ENCODE measurements around the gene BDH1. TPM values are rescaled to one million over a fixed set of nuclear protein-coding genes. Genes with fewer than 3 reads are reported as not detected.
"Not testable (repeated sequence)": the region's sequence is repeated elsewhere in the genome, so short reads cannot be mapped to it uniquely, and the experiment has no call there.

BDH1 gene
- polyA plus RNA-seq, 1 donor (not counting 4 experiments of a cell fraction or from before 2014, with no cell fraction given), result 30.2 TPM

GRCh38 chr3:197571074-197571879 lies 15.5 kb upstream of the BDH1 start:
- H3K27me3 ChIP-seq (ENCODE audit: control insufficient read depth, extremely low read depth, insufficient read depth, low read length); H3K9me3 ChIP-seq (ENCODE audit: control insufficient read depth, low read depth, low read length); H3K4me3 ChIP-seq (ENCODE audit: control insufficient read depth in 2 of 3, extremely low read depth in 1 of 3, insufficient read depth in 2 of 3, low read depth in 1 of 3, low read length in 3 of 3); H2AFZ ChIP-seq (ENCODE audit: control insufficient read depth, low read length); H4K20me1 ChIP-seq (ENCODE audit: control insufficient read depth, extremely low read depth, insufficient read depth, low read length); H3K9me1 ChIP-seq (ENCODE audit: control insufficient read depth, extremely low read depth, insufficient read depth, low read length); DNase-seq (ENCODE audit: low read depth, low spot score); FAIRE-seq; H3K79me2 ChIP-seq (ENCODE audit: control insufficient read depth, insufficient read depth, low read length); H3K36me3 ChIP-seq (ENCODE audit: control insufficient read depth in 2 of 2, extremely low read depth in 1 of 2, insufficient read depth in 2 of 2, low read length in 2 of 2); dilution Hi-C loops (cut with MboI; ENCODE audit: extremely low pct_ligation_motif_present, low sequenced_read_pairs); H3K9ac ChIP-seq (ENCODE audit: control insufficient read depth, extremely low read depth, insufficient read depth, low read length); H3K27ac ChIP-seq (ENCODE audit: control insufficient read depth, insufficient read depth, low read length); H3K4me2 ChIP-seq (ENCODE audit: control insufficient read depth, extremely low read depth, insufficient read depth, low read depth, low read length); H3K4me1 ChIP-seq (ENCODE audit: control insufficient read depth, extremely low read depth, insufficient read depth, low read length): not testable (repeated sequence)

- H3K4me2 ChIP-seq (ENCODE audit: control insufficient read depth, extremely low read depth, insufficient read depth, low read depth, low read length); H4K20me1 ChIP-seq (ENCODE audit: control insufficient read depth, extremely low read depth, insufficient read depth, low read length); H3K36me3 ChIP-seq (ENCODE audit: control insufficient read depth in 2 of 2, extremely low read depth in 1 of 2, insufficient read depth in 2 of 2, low read length in 2 of 2); H2AFZ ChIP-seq (ENCODE audit: control insufficient read depth, low read length); H3K27me3 ChIP-seq (ENCODE audit: control insufficient read depth, extremely low read depth, insufficient read depth, low read length); DNase-seq (ENCODE audit: low read depth, low spot score); H3K4me3 ChIP-seq (ENCODE audit: control insufficient read depth in 2 of 3, extremely low read depth in 1 of 3, insufficient read depth in 2 of 3, low read depth in 1 of 3, low read length in 3 of 3); H3K4me1 ChIP-seq (ENCODE audit: control insufficient read depth, extremely low read depth, insufficient read depth, low read length); FAIRE-seq; H3K27ac ChIP-seq (ENCODE audit: control insufficient read depth, insufficient read depth, low read length); H3K9me1 ChIP-seq (ENCODE audit: control insufficient read depth, extremely low read depth, insufficient read depth, low read length); H3K9me3 ChIP-seq (ENCODE audit: control insufficient read depth, low read depth, low read length); H3K79me2 ChIP-seq (ENCODE audit: control insufficient read depth, insufficient read depth, low read length); dilution Hi-C loops (cut with MboI; ENCODE audit: extremely low pct_ligation_motif_present, low sequenced_read_pairs); H3K9ac ChIP-seq (ENCODE audit: control insufficient read depth, extremely low read depth, insufficient read depth, low read length): not testable (repeated sequence)
Measured at GRCh38 chr3:197569433-197569832, 13.7 kb upstream of the BDH1 start.

DNA sequence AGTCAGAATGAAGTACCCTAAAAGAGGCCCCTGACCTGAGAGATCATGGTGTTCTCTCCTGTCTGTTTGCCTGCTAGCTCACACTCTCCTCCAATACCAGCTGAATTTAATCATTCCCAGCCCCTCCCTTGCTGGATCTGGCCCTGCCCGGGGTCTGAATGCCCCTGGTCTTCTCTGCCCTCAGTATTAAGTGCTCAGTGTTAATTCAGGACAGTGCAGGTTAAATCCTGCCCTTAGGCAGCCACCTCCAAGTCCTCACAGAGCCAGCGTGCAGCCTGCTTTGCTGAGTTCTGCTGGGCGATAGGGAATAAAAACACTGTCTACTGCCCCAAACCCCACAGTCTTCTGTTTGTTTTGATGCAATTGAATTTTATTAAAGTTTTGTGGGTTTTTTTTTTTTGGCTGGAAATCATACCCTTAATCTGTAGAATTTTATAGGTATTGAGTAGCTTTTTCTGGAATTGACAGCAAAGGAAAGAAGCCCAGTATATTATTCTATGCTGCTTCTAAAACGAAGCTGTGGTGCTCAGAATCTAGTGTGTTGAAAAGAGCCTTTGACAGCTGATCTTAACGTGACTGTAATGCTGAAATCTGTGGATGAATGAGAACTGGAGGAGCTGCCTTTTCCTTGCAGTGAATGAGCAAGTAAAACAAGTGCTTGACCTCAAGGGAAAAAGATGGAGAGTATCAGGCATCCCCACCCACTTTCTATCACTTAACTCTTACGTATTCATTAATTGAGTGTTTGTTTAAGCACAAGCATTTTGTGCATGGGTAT lies 12.3 kb upstream of the BDH1 start:
- H3K4me1 ChIP-seq (ENCODE audit: control insufficient read depth, extremely low read depth, insufficient read depth, low read length), result no peaks in the 10 kb centered on the region
- H2AFZ ChIP-seq (ENCODE audit: control insufficient read depth, low read length), result no peak overlapping the region
- peaks cover 4% of the 10 kb centered on the region for H3K27me3 ChIP-seq (ENCODE audit: control insufficient read depth, extremely low read depth, insufficient read depth, low read length)
- FAIRE-seq (no peak), DNase-seq (ENCODE audit: low read depth, low spot score) (no peak)
- H3K4me2 ChIP-seq (ENCODE audit: control insufficient read depth, extremely low read depth, insufficient read depth, low read depth, low read length), result no peak overlapping the region
- H3K9me3 ChIP-seq (ENCODE audit: control insufficient read depth, low read depth, low read length), result no peaks in the 10 kb centered on the region
- no peaks in the 10 kb centered on the region for H3K79me2 ChIP-seq (ENCODE audit: control insufficient read depth, insufficient read depth, low read length)
- no peaks in the 10 kb centered on the region for H3K36me3 ChIP-seq (ENCODE audit: control insufficient read depth in 2 of 2, extremely low read depth in 1 of 2, insufficient read depth in 2 of 2, low read length in 2 of 2)
- H3K4me3 ChIP-seq (ENCODE audit: control insufficient read depth in 2 of 3, extremely low read depth in 1 of 3, insufficient read depth in 2 of 3, low read depth in 1 of 3, low read length in 3 of 3), result no peak overlapping the region
- H3K27ac ChIP-seq (ENCODE audit: control insufficient read depth, insufficient read depth, low read length), result no peak overlapping the region
- H4K20me1 ChIP-seq (ENCODE audit: control insufficient read depth, extremely low read depth, insufficient read depth, low read length), result no peaks in the 10 kb centered on the region
- TF ChIP-seq, protein P1, sequence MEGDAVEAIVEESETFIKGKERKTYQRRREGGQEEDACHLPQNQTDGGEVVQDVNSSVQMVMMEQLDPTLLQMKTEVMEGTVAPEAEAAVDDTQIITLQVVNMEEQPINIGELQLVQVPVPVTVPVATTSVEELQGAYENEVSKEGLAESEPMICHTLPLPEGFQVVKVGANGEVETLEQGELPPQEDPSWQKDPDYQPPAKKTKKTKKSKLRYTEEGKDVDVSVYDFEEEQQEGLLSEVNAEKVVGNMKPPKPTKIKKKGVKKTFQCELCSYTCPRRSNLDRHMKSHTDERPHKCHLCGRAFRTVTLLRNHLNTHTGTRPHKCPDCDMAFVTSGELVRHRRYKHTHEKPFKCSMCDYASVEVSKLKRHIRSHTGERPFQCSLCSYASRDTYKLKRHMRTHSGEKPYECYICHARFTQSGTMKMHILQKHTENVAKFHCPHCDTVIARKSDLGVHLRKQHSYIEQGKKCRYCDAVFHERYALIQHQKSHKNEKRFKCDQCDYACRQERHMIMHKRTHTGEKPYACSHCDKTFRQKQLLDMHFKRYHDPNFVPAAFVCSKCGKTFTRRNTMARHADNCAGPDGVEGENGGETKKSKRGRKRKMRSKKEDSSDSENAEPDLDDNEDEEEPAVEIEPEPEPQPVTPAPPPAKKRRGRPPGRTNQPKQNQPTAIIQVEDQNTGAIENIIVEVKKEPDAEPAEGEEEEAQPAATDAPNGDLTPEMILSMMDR (optimal IDR thresholded peaks at IDR 0.05 in 1 of 3, IDR thresholded peaks at IDR 0.05 in 1 of 3, conservative IDR thresholded peaks at IDR 0.05 in 1 of 3; ENCODE audit: extremely low read depth in 1 of 3, insufficient read depth in 2 of 3, low read length in 3 of 3), result no peak
- TF ChIP-seq EZH2 (IDR thresholded peaks at IDR 0.05; ENCODE audit: low read length), result no peak
- no peaks in the 10 kb centered on the region for H3K9me1 ChIP-seq (ENCODE audit: control insufficient read depth, extremely low read depth, insufficient read depth, low read length)
- no peak overlapping the region for H3K9ac ChIP-seq (ENCODE audit: control insufficient read depth, extremely low read depth, insufficient read depth, low read length)
- dilution Hi-C loops (cut with MboI; ENCODE audit: extremely low pct_ligation_motif_present, low sequenced_read_pairs), result no loop called here

DNA sequence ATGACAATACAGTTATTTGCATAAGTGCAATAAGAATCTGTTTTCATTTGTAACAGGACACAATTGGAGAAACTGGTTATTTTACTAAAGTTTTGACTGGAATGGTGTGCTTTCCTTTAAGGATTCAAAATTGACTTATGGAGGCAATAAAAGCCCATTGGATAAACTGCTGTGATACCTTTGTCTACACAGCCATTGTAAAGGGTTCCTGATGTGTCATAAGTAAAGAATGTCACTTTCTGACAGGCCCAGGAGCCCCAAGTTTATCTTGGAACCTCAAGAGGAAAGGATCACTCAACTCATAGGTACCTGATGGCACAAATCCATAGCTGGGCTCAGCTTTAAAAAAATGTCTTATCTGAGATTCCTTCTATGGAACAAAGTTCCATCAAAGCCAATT lies 10.4 kb upstream of the BDH1 start:
- DNase-seq (ENCODE audit: low read depth, low spot score); dilution Hi-C loops (cut with MboI; ENCODE audit: extremely low pct_ligation_motif_present, low sequenced_read_pairs): not testable (repeated sequence)

More for the DNA sequence above, 10.4 kb upstream of the BDH1 start:
- FAIRE-seq; H3K27me3 ChIP-seq (ENCODE audit: control insufficient read depth, extremely low read depth, insufficient read depth, low read length); H3K4me2 ChIP-seq (ENCODE audit: control insufficient read depth, extremely low read depth, insufficient read depth, low read depth, low read length); H3K4me1 ChIP-seq (ENCODE audit: control insufficient read depth, extremely low read depth, insufficient read depth, low read length); H3K9me3 ChIP-seq (ENCODE audit: control insufficient read depth, low read depth, low read length); H4K20me1 ChIP-seq (ENCODE audit: control insufficient read depth, extremely low read depth, insufficient read depth, low read length); H3K36me3 ChIP-seq (ENCODE audit: control insufficient read depth in 2 of 2, extremely low read depth in 1 of 2, insufficient read depth in 2 of 2, low read length in 2 of 2); H3K4me3 ChIP-seq (ENCODE audit: control insufficient read depth in 2 of 3, extremely low read depth in 1 of 3, insufficient read depth in 2 of 3, low read depth in 1 of 3, low read length in 3 of 3); H3K9ac ChIP-seq (ENCODE audit: control insufficient read depth, extremely low read depth, insufficient read depth, low read length); H3K79me2 ChIP-seq (ENCODE audit: control insufficient read depth, insufficient read depth, low read length); H2AFZ ChIP-seq (ENCODE audit: control insufficient read depth, low read length); H3K27ac ChIP-seq (ENCODE audit: control insufficient read depth, insufficient read depth, low read length); H3K9me1 ChIP-seq (ENCODE audit: control insufficient read depth, extremely low read depth, insufficient read depth, low read length): not testable (repeated sequence)
